Renal pelvis (tissue), 4 donors: ENCODE measurements around the gene OR6B3. TPM values are rescaled to one million over a fixed set of nuclear protein-coding genes. Genes with fewer than 3 reads are reported as not detected.
"Not testable (repeated sequence)": the region's sequence is repeated elsewhere in the genome, so short reads cannot be mapped to it uniquely, and the experiment has no call there.

ENCODE experiments used
- DNase-seq: peaks from one replicate; pipeline ENCODE4 v3.0.0-alpha.2; 2013
- polyA plus RNA-seq, 3 donors: library from polyadenylated mRNA; unstranded; fragments of 120-200 nt; gene quantifications; one replicate each; pipeline ENCODE4 v1.2.1, GENCODE V29; 2013; ENCODE audit not compliant: insufficient read length in 3 of 3

The OR6B3 gene
- polyA plus RNA-seq, 3 donors, result not detected

DNA sequence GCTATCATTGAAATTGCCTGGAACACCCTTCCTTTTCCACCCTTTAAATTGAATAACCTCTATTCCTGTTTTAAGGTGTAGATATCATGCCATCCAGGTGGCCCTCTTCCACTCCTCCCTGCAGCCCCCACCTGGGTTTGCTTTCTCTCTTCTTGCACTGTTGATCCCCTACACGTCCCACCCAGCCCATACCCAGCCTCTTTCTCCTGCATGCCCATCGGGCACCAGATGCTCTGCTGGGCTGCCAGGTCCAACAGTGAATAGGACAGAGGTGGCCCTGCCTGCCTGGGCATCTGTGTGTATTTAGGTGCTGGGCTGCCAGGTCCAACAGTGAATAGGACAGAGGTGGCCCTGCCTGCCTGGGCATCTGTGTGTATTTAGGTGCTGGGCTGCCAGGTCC, 9.2 kb downstream of the OR6B3 start:
- not testable (repeated sequence) for DNase-seq

DNA sequence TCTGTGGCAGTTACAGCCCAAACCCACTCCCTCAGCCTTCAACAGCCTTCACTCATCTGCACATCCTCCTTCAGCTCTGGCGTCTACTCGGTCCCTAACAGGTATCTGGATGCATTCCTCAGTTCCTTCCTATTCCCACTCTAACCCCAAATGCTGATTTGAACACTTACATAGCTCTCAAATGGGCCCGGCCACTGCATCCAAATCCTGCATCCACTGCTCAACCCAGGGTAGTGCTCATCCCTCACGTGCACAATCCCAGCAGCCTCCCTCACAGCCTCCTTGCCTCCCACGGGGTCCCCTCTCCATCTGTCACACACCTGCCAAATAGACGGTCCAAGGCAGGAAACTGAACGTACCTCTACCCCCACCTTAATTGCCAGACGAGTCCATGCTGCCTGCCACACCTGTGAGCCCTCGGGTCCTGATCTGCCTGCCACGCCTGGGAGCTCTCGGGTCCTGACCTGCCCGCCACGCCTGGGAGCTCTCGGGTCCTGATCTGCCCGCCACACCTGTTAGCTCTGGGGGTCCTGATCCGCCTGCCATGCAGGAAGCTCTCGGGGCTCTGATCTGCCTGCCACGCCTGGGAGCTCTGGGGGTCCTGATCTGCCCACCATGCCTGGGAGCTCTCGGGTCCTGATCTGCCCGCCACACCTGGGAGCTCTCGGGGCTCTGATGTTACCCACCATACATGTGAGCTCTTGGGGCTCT, 9.9 kb downstream of the OR6B3 start:
- DNase-seq, result no peak

DNA sequence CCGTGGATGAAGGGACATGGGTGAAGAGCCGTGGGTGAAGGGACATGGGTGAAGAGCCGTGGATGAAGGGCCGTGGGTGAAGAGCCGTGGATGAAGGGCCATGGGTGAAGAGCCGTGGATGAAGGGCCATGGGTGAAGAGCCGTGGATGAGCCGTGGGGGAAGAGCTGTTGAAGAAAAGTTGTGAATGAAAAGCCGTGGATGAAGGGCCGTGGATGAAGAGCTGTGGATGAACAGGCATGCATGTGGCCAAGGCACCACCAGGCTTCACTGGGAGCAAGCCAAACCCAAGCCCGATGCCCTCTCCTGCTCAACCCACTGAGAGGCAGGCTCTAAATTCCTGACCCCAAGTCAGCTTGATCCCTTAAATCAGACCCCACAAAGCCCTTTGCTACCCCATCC, 10.6 kb downstream of the OR6B3 start:
- no peak for DNase-seq

DNA sequence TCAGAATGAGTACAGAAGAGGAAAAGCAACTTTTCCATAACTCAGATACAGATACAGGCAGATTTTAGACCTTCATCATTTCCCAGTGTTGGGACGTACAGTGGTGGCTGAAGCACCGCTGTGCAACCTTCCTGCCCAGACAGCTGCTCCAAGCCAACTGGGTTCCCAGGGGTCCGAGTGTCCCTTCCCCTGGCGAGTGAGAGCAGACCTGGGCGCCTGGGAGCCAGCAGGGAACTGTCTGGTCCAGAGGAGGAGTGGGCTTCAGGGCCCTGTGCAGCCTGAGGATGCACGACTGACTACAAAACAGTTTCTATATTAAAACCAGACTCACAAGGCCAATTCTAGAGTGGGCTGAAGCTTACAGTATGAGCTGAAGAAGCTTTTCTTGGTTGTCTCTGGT, 12.0 kb downstream of the OR6B3 start:
- DNase-seq, result no peak

DNA sequence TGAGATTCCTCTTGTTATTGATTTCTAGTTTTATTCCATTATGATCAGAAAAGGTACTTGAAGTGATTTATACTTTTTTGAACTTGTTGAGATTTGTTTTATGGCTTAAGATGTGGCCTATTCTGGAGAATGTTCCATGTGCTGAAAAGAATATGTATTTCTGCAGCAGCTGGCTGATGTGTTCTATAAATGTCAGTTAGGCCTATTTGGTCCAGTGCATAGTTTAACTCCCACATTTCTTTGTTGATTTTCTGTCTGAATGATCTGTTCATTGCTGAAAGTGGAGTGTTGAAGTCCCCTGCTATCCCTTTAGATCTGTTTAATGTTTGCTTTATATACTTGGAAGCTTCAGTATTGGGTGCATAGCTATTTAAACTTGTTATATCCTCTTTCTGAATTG, 16.0 kb downstream of the OR6B3 start:
- DNase-seq, result peak; percentile 65

DNA sequence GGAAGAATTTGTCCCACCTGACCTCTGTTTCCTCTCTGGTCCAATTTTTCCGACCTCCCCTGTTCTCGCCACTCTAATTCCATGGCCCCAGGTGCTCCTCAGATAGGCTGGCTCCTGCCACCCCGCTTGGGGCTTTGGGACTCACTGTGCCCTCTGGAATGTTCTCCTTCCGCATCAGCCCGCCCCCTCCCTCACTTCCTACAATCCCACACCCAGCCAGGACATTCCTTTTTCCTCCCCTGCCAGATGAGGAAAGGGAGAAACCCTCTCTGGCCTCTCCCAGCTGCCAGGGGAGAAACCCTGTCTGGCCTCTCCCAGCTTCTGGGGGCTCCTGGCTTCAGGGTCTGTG, 20.0 kb downstream of the OR6B3 start:
- no peak for DNase-seq

DNA sequence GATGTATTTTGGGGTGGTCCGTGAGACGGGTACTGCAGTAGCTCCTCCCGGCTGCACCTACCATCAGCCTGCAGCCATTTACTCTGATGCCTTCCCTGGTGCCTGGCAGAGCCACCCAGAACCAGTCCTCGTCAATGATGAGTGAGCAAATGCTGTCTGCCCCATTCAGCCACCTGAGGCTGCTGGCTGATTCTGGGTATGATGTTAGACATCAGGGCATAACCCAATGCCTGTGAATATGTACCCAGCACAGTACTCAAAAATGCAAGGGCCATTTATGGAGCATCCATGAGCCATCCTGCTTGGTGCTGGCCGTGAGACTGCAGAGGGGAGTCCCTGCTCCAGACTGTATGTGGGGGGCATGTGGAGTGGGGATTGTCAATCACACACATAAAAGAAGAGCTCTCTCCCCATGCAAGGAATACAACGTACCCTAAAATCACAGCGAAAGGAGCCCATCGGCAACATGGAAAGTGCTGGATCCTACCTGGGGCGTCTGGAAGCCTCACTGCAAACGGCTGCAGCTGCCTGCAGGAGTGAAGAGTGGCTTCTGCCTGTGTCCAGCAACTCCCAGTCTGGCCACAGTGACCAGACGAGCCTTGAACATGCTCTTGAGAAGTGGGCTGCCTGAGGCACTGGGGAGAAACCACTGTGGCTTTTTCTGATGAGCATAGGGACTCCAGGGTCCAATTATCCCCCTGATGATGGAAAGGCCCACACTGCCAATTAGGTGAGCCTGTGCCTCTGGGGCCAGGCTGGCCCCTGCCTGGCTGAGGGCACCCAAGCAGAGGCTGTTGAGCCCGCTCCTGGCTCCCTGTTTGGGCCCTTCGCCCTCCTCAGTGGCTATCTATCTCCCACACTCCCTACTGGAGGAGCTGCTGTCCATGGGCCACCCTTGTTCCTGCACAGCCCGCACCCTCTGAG, 20.7 kb downstream of the OR6B3 start:
- DNase-seq, result no peak

DNA sequence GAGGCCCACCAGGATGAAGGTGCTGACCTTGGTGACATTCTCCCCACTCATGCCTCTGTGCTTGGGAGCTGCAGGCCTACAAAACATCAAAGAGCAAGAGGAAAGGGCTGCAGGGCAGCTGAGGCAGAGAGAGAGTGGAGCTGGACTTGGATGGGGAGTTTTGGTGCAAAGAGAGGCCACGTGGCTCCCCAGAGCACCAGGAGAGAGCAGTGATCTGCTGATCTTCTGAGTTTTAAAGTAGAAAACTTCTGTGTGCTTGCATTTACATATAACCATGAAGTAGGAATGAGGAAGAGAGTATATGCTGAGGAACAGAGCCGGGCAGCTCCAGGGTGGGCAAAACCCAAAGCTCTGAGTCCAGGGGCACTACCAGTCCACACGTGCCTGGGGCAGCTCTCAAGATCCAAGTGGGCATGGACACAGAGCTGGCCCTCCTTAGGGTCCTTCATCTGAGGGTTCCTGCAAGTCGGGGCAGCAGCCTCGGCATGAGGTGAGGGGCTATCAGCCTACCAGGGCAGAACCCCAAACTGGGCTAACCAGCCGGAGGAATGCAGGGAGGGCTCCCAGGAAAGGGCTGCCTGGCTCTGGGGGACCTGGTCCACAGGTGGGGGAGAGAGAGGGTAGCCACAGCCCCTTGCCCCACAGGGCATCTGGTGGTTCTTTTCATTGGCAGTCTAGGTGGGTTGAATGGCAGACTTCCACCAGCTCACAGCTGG, 22.8 kb downstream of the OR6B3 start, which contains the start of gene OR6B2:
Gene OR6B2, minus strand, starts transcription at position 51 of the 716 bp plus-strand sequence. Its CDS starts 0 bp downstream, at position 51.
- DNase-seq, result no peak

DNA sequence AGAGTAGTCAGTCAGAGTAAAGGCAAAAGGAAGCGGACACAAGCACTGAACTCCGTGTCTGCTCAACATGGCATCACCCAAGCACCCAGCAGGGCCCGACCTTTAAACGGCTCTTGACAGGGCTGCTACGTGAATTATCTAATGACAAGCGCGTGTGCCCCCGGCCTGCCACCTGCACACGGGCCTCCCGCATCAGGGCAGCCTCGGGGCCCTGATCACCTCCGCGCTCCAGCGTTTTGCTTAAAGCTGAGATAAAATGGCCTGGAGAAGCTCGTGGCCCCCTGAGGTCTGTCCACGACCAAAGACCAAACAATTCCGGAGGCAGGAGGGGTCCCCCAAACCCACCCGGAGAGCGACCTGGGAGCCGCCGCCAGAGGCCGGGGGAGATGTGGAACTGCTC, 28.6 kb downstream of the OR6B3 start:
- peak; percentile 10 for DNase-seq

DNA sequence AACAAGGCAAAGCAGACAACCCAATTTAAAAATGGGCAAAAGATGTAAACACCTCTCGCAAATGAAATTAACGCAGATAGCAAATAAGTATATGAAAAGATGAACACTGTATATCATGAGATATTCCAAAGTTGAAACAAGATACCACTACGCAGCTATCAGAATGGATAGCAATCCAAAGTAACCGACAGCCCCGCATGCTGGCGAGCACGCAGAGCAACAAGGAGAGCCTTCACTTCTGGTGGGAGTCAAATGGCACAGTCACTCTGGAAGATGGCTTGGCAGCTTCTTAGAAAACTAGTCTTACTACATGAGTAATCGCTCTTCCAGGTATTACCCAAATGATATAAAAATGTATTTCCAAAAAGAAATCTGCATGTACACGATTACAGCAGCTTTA, 29.5 kb downstream of the OR6B3 start:
- DNase-seq, result no peak

DNA sequence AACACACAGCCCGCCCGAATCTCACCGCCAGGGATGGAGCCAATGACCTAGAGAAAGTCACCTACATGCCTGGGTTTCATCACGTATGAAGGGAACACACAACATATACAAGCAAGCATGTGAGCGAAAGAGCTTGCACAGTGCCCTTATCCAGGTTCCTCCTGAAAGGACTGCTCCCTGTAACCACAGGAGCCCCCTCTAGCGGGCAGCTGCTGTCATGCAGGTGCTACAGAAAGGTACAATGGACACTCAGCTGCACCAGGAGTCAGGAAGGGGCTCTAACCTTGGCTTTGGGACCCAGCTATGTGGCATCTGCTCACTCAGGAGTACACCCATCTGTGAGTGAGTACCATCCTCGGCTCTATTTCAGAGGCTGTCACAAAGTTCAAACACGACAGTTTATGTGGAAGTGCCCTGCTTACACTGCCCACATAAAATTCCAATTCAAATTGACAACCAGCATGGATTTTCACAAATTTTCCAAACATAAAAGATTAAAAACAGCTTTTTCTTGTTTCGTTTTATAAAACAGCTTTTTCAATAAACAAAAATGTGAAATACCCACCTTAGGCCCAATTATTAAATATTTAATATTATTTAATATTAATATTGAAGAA, 31.7 kb downstream of the OR6B3 start:
- DNase-seq, result peak; percentile 36

DNA sequence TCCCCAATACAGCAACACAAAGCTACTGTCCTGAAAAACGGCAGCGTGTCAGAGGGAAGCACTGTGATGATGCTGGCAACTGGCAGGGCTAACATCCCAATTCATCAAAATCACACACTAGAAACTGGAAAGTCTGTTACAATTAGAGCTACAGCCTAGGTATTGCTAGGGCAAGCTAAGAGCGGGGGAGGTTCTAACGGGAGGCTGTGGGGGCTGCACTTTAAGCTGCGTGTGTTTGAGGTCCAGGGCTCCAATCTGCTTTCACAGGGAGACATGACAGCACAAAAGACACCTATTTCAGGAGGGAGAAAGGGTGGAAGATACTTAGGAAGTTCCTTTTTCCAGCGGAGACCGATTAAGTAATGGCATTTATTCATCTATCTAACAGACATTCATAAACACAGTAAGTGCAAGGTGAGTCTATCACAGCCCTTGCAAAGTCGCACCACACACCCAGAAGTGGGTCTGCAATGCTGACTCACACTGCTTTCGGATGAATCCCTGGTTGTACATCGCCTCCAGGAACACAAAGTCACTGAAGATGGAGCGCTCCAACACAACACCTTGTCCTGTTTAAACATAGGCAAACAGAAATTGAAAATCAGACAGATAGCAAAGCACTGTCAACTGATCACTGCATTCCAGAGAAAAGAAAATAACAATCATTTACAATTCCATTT, 35.1 kb downstream of the OR6B3 start:
- DNase-seq, result no peak

DNA sequence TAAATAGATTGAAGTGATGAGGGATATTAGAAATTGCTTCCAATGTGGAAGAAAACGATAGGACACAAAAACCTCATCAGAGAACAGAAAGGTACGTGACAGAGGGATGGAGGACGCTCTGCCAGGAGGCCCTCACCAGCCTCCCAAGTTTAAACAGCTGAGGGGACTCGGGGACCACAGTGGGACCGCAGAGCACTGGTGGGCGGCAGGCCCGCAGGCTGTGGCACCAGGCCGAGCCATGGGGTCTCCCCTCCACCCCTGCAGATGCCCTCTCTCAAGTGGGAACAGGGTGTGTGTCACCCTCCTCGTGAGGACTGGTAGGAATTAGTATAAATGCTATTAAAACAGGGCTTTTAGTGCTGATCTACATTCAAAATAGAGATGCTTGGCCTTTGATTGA, 39.0 kb downstream of the OR6B3 start:
- DNase-seq, result no peak

DNA sequence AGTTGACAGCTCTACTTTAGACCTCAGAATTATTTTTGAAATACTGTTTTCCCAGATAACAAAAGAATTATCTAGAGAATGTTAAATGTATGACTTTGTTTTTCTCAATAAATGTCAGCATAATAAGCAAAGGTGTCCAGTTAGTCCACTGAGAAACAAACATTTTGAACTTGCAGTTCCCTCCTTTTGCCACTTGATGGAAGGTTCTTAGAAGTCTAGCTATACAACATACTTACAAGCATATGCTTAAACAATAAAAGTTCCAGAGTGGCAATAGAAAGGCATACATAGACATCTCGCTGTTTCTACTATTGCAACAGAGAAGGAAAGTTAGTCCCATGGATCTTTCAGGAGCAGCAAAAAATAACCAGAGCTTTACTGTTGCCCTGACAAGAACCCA, 40.0 kb downstream of the OR6B3 start:
- DNase-seq, result no peak

DNA sequence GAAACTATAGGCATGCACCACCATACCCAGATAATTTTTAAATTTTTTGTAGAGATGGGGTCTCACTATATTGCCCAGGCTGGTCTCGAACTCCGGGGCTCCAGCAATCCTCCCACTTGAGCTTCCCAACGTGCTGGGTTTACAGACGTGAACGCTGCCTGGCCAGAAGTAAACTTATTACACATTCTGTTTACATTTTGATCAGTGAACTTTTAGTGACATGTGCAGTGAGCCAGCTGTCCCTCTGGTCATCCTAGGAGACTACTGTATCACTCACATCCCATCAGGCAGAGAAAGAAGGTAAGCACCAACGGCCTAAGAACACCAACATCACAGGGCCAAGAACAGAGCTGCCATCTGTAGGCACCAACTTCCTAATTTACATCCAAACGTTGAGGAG, 50.3 kb downstream of the OR6B3 start:
- DNase-seq, result no peak

DNA sequence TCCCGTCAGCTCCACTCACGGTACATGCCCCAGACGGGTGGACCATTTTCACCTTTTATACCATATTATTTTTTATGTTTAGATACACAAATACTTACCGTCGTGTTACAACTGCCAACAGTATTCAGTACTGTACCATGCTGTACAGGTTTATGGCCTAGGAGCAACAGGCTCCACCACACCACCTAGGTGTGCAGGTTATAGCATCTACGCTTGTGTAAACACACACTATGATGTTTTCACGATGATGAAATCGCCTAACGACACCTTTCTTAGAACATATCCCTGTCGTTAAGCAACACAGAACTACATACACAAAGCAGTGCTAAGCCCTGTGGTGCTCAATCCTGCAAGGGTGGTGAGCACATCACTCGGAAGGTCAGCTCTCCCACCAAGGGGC, 52.6 kb downstream of the OR6B3 start:
- DNase-seq, result no peak

DNA sequence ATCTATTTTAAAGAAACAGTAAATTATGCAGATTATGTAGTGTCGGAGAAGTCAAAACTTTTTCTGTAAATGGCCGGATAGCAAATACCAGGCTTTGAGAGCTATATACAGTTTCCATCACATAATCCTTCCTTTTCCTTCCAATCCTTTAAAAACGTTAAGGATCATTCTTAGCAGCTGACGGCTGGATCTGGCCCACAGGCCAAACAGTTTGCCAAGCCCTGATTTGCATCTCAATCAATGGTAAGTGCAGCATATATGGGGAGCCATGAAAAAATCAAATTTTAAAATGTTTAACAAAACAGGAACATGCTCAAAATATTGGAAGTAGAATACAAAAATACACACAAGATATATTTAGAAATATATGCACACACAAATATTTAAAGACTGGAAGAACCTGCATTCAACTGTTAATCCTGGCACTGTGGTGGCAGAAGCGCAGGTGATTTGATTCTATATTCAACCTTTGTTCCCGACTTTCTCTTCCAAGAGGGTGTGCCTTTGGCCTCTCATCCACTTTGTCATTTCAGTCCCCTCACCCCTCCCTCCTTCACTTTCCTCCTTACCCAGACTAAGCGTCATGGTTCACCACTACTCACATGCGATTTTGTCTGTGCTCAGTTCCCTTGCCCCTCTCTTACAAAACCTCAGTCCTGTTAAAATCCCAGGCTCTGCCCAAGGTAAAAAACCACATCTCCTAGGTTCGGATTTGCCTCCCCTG, 55.5 kb downstream of the OR6B3 start:
- no peak for DNase-seq
